NCI-H524 treated with DMSO at 0.1 percent for 48 hours (cell line): ENCODE data around the gene TRIM46.

Experiments
- DNase-seq: peaks from one replicate; lab custom pipeline; 2025; lab: John Stamatoyannopoulos, UW

Gene TRIM46

GRCh38 chr1:155171836-155172731, 1.6 kb upstream of the TRIM46 start:
- no peak for DNase-seq

GRCh38 chr1:155172732-155173477, 744 bp upstream of the TRIM46 start, which contains the start of gene KRTCAP2:
Gene KRTCAP2, minus strand, starts transcription at chr1:155173304. Its CDS starts 80 bp downstream, at chr1:155173224.
- peak; percentile 71 for DNase-seq

- DNase-seq: no peak
These were observed 953 bp downstream of the TRIM46 start for GRCh38 chr1:155174324-155175280.

DNA sequence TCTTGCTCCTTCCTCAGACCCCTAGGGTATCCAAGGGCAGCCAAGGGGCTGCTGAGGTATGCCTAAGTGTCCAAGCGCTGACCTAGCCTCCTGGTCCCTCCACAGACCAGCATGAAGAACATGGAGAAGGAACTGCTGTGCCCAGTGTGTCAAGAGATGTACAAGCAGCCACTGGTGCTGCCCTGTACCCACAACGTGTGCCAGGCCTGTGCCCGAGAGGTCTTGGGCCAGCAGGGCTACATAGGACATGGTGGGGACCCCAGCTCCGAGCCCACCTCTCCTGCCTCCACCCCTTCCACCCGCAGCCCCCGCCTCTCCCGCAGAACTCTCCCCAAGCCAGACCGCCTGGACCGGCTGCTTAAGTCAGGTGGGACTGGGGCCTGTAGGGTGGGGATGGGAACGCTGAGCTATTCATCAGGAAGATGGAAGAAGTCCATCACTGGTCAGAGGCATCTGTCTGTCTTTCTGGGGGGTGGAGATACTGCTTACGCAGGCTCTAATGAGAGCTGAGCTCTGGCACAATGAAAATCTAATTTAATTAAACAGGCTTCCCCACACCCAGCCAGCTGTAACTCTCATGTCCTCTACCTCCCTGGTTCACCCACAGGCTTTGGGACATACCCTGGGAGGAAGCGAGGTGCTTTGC, 1.8 kb downstream of the TRIM46 start:
- no peak for DNase-seq

DNA sequence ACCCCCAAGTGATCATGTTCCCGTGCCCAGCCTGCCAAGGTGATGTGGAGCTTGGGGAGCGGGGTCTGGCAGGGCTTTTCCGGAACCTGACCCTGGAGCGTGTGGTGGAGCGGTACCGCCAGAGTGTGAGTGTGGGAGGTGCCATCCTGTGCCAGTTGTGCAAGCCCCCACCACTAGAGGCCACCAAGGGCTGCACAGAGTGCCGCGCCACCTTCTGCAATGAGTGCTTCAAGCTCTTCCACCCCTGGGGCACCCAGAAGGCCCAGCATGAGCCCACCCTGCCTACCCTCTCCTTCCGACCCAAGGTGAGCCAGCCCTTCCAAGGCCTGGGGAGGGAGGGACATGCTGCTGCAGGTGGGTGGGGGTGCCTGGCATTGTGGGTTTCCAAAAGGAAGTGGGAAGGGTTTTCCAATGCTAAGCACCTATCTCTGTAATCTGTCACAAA, 2.3 kb downstream of the TRIM46 start:
- DNase-seq: no peak

GRCh38 chr1:155176544-155177071, 3.0 kb downstream of the TRIM46 start:
- DNase-seq: no peak

DNA sequence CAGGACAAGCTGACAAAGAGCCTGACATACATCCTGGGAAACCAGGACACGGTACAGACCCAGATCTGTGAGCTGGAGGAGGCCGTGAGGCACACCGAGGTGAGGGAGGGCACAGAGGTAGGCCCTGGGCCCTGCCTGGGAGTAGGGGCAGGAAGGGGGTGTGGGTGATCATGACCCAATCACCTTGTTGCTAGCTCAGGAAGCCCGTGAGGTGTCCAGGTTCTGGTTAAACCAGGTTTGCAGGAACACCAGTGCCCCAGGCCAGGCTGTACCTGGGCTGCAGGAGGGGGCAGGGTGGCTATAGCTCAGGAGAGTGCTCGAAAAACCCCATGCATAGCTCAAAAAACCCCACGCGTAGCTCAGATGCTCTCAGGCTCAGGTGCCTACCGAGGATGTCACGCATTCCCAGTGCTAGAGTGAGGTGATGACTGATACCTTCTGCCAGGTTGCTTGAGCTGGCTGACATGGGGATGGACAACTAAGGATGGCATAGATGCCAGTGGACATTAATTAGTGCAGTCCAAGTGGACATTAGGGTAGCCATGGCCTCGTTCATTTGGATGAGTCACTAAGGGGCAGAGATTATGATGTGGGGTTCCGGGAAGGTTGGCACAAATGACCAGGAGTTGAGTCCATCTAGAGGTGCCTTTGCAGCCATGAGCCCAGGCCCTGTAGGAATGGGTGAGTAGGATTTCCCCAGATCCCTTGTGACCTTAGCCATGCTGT, 3.7 kb downstream of the TRIM46 start:
- DNase-seq: no peak

GRCh38 chr1:155177918-155178281, 4.3 kb downstream of the TRIM46 start:
- DNase-seq: no peak

DNA sequence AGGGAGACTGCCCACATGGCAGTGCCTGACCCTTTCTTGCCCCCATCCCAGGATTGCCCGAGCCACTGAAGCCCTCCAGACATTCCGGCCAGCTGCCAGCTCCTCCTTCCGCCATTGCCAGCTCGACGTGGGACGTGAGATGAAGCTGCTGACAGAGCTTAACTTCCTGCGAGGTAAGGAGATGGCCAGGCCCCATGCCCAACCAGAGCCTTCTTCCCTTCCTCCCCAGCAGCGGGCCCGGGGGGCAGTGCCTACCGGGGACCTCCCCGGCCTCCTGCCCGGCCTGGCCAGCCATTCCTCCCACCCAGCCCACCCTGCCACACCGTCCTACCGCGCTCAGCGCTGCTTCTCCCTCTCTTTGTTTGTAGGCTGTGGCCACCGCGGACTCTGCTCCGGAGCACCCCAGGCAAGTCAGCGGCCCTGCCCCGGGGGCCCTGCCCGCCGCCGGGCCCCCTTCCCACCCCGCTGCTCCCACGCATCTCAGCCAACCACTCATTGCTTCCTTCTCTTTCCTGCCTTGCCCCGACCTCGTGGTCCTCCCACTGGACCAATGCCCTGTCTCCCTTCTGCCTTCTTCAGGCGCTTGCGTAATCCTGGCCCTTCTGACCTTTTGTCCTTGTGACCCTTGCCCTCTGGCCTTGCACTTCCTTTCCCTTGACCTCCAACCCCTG, 4.9 kb downstream of the TRIM46 start:
- DNase-seq: no peak

DNA sequence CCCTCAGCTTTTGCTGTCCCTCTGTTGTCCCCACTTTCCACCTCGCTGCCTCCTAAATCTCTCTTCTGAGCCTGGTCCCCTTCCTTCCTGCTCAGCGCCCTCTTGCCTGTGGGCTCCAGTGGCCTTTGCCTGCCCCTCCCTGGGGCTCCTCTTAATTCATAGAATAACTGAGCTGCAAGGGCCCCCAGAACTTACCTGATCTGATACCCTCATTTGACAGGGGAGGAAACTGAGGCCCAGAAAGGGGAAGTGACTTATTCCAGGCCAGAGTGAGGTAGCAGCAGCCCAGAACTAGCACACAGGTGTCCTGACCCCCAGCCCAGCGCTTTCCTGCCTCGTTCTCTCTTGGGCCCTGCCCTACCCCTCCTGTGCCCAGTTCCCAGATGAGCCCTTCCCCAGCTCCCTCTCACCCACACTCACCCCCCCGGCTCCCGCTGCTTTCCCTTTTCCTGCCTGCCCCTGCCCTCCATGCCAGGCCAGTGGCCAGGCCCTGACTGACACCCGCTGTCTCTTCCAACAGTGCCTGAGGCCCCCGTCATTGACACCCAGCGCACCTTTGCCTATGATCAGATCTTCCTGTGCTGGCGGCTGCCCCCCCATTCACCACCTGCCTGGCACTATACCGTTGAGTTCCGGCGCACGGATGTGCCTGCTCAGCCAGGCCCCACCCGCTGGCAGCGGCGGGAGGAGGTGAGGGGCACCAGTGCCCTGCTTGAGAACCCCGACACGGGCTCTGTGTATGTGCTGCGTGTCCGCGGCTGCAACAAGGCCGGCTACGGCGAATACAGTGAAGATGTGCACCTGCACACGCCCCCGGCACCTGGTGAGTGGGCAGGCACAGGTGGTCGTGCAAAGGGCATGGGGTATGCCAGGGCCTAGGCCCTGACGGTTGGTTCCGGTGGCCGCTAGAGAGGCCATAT, 5.7 kb downstream of the TRIM46 start:
- DNase-seq: no peak

GRCh38 chr1:155181371-155182051, 7.9 kb downstream of the TRIM46 start:
- no peak for DNase-seq

- DNase-seq: no peak
These were observed 8.5 kb downstream of the TRIM46 start for GRCh38 chr1:155182052-155182550.

DNA sequence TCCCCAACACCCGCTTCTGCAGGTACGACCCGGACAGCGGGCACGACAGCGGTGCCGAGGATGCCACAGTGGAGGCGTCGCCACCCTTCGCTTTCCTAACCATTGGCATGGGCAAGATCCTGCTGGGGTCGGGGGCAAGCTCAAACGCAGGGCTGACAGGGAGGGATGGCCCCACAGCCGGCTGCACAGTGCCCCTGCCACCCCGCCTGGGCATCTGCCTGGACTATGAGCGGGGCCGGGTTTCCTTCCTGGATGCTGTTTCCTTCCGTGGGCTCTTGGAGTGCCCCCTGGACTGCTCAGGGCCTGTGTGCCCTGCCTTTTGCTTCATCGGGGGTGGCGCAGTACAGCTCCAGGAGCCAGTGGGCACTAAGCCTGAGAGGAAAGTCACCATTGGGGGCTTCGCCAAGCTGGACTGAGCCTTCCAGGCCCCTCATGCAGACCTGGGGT, 10.1 kb downstream of the TRIM46 start:
- no peak for DNase-seq

DNA sequence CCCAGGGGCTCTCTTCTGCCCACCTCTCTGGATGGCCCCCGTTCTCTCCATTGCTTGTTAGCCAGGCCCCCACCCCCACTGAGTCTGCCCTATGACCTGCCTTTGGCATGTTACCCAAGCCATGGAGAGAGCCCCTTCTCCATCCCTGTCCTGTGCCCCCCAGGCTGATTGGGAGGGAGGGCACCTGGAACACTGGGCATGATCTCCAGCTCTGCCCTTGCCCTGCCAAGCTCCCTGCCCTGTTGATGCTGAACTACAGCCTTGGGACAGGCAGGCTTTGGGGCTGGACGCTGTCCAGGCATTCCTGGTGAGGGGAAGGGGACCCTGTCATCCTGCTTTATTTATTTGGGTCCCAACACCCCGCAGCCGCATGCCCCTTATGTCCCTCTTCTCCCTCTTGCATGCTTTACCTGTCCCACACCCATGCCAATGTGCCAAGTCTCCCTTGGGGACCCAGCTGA, 10.7 kb downstream of the TRIM46 start:
- no peak for DNase-seq

GRCh38 chr1:155184835-155185782, 11.5 kb downstream of the TRIM46 start:
- no peak for DNase-seq

DNA sequence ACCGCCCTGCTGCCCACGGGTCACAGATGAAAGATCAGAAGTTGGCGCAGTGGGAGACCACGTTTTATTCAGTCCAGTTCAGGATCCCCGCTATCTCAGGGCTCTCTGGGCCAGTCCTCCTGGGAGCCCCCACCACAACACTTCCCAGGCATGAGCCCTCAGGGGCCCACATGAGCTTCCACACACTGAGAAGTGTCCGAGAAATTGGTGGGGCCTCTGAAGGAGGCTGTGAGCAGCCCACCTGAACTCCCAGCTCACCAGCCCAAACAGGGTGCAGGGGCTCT, 12.1 kb downstream of the TRIM46 start:
- DNase-seq: no peak
